EL (cell line): ENCODE data around the gene RBL1.

ENCODE experiments used
- DNase-seq: peaks from one replicate; pipeline ENCODE4 v3.0.0-alpha.2; 2016

Gene RBL1

DNA sequence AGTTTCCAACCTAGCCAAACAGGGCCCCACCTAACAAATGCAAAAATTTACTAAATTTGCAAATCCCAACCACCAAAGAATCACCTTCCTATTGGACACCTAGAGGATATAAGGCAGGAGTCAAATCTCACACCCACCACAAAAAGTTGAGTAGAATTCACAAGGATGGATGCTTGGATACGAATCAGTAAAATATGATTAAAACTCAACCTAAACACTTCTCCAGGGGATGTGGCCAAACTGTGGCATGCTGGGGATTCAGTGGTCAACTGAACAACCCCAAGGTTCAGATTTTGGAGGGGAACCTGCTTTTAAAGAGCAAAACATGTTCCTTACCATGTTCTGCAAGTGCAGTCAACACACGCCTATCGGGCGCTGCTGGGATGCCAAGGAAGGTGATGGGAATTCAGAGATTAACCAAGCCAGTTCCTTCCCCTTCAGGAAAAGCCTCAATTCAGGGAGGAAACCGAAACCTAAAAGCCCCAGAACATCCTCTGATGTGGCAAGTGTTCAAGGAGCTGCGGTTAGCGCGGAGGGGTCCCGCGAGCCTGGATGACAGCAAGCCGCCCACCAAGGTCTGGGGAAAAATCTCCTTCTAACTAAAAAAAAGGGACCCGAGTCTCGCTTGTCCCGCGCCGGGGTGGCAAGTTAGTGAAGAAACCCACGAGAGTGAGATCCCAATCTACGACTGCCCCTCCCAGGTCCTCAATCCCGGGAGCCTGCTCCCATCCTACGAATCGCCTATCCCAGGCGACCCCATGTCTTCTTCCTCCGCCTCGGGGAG is 145.2 kb downstream of the RBL1 start:
- peak; percentile 79 for DNase-seq
